Endothelial cell of coronary artery (primary cell): ENCODE results near the gene ZSCAN10. TPM values are rescaled to one million over a fixed set of nuclear protein-coding genes. Genes with fewer than 3 reads are reported as not detected.

Experiments
- total RNA-seq: library from RNA; depleted of rRNA; stranded (reverse); fragments of >200 nt; gene quantifications from 2 replicates; pipeline ENCODE4 v1.2.3, GENCODE V29; 2014

Gene ZSCAN10
- 0.19 TPM in 1 of 2 replicates, not detected in the other for total RNA-seq

DNA sequence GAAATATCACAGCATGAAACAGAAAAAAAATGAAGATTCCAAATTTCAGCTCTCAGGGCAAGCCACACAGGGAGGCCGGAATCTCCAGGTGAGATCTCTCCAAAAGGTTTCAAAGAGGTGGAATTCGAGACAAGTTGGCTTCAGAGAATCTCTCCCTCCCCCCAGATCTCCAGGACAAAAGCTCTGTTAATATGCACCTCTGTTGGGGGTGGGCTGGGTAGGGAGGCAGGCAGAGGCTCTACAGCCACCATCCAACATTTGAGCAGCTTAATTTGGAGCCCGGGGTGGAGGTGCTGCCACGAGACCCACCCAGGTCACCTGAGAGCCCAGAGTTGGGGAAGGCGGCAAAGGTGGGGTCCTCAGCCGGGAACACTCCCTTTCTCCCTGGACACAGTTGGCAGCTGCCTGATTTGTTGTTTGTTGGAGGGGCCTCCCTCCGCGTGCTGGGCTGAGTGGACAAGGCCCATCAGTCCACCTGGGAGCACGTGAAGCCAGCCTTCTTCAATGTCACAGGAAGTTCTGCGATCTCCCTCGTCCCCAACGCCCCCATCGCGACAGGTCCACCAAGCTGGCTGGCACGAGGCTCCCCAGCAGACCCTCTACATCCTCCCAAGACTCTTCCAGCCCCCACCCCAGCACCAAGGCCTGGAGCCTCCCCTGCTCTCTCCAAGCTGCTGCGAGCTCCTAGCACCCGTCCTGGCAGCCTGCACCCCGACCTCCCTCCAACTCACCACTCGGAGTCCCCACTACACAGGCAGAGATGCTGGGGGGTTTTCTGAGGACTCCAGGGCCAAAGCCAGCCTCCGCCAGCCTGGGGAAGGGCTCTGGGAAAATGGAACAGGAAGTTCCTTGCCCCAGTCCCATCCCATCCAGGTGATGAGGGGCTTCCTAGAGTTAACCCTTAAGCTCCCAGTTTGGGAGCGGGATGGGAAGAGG is at the start of gene ZSCAN10:
ZSCAN10 (minus strand) TSS at position 836 of the 936 bp plus-strand sequence. CDS start 6,357 bp downstream, outside the sequence.

DNA sequence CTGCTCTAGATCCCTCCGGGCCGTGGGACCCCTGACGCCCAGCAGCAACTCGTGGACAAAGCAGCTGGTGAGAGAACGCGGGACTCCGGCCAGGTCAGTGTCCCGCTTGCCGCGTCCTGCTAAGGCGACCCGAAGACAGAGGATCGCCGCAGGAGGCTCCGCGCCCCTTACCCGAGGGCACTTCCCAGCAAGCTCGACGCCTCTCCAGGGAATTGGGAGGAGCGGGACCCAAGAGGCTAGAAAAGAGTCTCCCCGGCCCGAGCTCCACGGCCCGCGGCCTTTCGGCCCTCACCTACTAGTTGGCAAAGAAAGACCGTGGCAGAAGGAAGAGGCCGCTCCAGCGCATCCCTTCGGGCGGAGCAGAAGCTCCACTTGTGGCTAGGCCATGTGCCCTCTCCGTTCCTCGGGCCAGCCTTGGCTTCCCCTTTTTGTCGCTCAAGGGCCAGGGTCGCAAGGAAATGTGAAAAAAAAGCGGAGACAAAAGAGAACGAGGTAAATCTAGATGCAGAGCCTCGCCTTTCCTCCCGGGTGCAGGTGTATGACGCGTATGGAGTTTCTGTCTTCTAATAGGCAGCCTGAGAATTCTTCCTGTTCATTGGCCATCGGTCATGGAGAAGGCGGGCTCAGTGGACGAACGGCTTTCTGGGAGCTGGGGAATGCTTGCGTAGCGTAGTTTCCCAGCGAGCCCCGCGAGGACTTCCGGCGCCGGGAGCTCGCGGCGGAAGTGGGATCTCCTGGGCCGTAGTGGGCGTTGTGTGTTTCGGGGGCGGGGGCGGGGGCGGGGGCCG is 35.4 kb upstream of the ZSCAN10 start, which contains the start of gene ZNF213:
ZNF213 (plus strand) TSS at position 692 of the 788 bp plus-strand sequence. CDS start 2,252 bp downstream, outside the sequence.

DNA sequence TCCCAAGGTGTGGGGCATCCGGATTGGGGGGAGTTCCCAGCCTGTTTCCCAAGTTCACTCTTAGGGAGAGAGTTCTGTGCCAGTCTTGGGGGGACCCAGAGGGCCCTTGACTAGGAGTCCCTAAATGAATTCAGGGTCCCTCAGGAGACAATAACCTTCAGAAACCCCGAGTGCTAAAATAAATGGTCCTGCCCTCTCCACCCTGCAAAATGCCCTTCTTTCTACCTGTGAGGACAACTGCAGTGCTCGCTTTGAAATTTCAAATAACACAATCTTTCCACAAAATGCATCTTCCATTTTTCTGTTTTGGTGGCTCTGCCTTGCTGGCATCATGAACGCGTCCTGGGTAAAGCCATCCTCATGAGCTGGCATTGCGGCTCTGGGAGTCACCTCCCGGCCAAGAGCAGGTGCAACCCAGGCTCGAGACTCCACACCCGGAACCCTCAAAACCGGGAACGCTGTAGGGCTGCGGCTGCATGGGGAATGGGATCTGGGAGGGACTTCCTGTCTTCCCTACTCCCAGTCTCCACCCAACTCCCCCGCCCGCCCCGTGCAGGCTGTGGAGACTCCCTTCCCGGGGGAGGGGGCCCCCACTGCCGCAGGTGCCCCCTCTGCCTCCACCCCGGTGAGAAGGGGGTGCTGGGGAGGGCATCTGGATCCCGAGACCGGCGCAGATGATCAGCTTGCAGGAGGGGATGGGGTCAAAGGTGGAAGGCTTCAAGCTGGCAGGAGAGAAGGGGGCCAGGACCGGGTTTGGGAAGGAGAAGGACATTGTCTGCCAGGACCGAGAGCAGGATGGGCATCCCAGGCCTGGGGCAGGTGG is 13.2 kb upstream of the ZSCAN10 start, which contains the start of gene ZNF205:
ZNF205 (plus strand) TSS at position 529 of the 823 bp plus-strand sequence. CDS start 845 bp downstream, outside the sequence.

DNA sequence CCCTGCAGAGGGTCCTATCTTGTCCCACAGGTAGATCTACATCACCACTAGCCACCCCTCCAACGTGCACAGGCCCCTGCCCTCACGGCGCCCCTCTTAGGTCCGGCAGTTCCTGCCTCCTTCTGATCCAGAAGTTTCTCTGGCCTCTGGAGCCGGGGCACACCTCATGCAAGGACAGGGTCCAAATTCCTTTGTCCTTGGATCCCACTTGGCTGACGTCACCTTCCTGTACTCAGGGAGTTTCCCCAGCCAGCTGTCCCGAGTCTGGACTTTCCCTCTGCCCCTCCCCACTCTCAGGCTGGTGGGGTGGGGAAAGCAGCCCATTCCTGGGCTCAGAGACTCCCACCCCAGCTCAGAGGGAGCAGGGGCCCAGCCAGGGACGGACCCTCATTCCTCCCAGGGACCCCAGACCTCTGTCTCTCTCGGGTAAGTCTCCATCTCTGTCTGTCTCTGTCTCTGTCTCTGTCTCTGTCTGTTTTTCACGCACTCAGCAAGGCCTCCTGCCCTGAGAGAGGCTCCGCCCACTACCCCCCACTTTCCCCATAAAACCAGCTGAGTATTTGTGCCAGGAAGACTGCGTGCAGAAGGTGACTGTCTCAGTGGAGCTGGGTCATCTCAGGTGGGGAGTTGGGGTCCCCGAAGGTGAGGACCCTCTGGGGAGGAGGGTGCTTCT is 33.9 kb downstream of the ZSCAN10 start, which contains the start of gene IL32:
IL32 (plus strand) TSS at position 572 of the 673 bp plus-strand sequence. CDS start 172 bp downstream, outside the sequence.

DNA sequence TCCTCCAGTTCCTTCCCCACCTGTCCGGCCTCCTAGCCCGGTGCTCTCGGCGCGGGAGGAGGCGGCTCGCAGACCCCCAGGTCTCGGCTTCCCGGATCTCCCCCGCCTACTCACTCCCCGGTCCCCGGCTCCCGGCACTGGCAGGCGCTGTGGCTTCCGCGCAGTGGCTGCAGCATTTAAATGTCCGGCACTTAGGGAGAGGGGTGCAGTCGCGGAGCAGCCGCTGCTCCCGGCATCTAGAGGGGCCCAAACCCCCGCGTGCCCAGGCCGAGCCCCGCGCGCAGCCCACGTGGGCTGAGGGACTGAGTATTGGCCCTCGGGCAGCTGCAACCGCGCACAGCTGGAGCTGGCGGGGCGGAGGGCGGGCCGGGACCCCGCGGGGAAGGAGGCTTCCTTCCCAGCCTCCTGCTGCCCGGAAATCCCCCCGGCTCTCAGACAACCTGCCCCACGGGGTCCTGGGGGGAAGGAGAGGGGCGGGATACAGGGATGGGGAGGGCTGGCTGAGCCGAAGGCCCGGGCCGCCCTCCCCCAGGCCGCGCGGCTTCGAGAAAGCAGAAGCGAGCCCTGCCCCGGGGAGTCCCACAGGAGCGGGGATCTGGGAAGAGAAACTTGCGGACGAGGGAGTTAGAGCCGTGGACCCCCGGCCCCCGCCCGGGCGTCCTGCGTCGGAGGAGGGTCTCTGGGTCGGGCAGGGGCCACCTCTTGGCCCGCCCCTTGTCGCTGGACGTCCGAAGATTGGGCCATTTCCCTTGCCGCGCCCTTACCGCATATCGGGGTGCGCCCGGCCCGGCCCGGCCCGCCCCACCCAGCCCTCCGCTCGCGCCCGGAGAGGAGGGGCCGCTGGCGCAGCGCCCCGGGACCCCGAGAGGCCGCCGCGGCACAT is 53.1 kb downstream of the ZSCAN10 start, which contains the start of gene MMP25:
MMP25 (plus strand) TSS at position 804 of the 883 bp plus-strand sequence. CDS start 357 bp downstream, outside the sequence.

Other genes with a start within 250 kb of the ZSCAN10 start
- gene PRSS22, start 241.1 kb downstream of the ZSCAN10 start, total RNA-seq = not detected in 2 replicates
- gene FLYWCH2, start 216.1 kb downstream of the ZSCAN10 start, total RNA-seq = 36.6 and 50.6 TPM in 2 replicates
- 26.1 and 35.3 TPM in 2 replicates for gene FLYWCH1, start 187.4 kb downstream of the ZSCAN10 start, total RNA-seq
- gene KREMEN2, start 135.0 kb downstream of the ZSCAN10 start, total RNA-seq = not detected in 2 replicates
- gene PAQR4, start 129.9 kb downstream of the ZSCAN10 start, total RNA-seq = 7.1 and 12.1 TPM in 2 replicates
- 3.0 and 4.2 TPM in 2 replicates for gene PKMYT1, start 118.8 kb downstream of the ZSCAN10 start, total RNA-seq
- gene CLDN9, start 86.4 kb downstream of the ZSCAN10 start, total RNA-seq = not detected in 2 replicates
- gene CLDN6, start 81.1 kb downstream of the ZSCAN10 start, total RNA-seq = not detected in 2 replicates
- gene TNFRSF12A, start 78.9 kb downstream of the ZSCAN10 start, total RNA-seq = 136 and 230 TPM in 2 replicates
- gene HCFC1R1, start 75.4 kb downstream of the ZSCAN10 start, total RNA-seq = 6.1 and 10.1 TPM in 2 replicates
- gene THOC6, start 75.3 kb downstream of the ZSCAN10 start, total RNA-seq = 23.6 and 23.8 TPM in 2 replicates
- gene BICDL2, start 62.4 kb downstream of the ZSCAN10 start, total RNA-seq = not detected in 2 replicates
- gene MMP25, start 52.7 kb downstream of the ZSCAN10 start, total RNA-seq = under 0.01 TPM in 2 replicates
- 55.7 and 123 TPM in 2 replicates for gene IL32, start 33.7 kb downstream of the ZSCAN10 start, total RNA-seq
- gene ZNF205, start 13.3 kb upstream of the ZSCAN10 start, total RNA-seq = 22.9 and 23.2 TPM in 2 replicates
- gene ZNF213, start 35.7 kb upstream of the ZSCAN10 start, total RNA-seq = 3.4 and 5.6 TPM in 2 replicates
- 0.18 TPM in 1 of 2 replicates, not detected in the other for gene OR1F1, start 88.9 kb upstream of the ZSCAN10 start, total RNA-seq
- 8.4 and 9.6 TPM in 2 replicates for gene ZNF200, start 135.9 kb upstream of the ZSCAN10 start, total RNA-seq
- under 0.01 TPM in 1 of 2 replicates, not detected in the other for gene MEFV, start 157.3 kb upstream of the ZSCAN10 start, total RNA-seq
- gene ZNF263, start 184.2 kb upstream of the ZSCAN10 start, total RNA-seq = 36.5 and 42.2 TPM in 2 replicates
- 2.6 and 5.0 TPM in 2 replicates for gene TIGD7, start 206.1 kb upstream of the ZSCAN10 start, total RNA-seq
- 16.9 and 21.6 TPM in 2 replicates for gene ZNF75A, start 206.2 kb upstream of the ZSCAN10 start, total RNA-seq